CD4-positive, alpha-beta T cell treated with Interleukin-4 for 4 hours (primary cell): Measurements from ENCODE around the gene PRSS56.

Source experiments
- DNase-seq: peaks from one replicate; pipeline ENCODE4 v3.0.0-alpha.2; 2020

PRSS56 gene

DNA sequence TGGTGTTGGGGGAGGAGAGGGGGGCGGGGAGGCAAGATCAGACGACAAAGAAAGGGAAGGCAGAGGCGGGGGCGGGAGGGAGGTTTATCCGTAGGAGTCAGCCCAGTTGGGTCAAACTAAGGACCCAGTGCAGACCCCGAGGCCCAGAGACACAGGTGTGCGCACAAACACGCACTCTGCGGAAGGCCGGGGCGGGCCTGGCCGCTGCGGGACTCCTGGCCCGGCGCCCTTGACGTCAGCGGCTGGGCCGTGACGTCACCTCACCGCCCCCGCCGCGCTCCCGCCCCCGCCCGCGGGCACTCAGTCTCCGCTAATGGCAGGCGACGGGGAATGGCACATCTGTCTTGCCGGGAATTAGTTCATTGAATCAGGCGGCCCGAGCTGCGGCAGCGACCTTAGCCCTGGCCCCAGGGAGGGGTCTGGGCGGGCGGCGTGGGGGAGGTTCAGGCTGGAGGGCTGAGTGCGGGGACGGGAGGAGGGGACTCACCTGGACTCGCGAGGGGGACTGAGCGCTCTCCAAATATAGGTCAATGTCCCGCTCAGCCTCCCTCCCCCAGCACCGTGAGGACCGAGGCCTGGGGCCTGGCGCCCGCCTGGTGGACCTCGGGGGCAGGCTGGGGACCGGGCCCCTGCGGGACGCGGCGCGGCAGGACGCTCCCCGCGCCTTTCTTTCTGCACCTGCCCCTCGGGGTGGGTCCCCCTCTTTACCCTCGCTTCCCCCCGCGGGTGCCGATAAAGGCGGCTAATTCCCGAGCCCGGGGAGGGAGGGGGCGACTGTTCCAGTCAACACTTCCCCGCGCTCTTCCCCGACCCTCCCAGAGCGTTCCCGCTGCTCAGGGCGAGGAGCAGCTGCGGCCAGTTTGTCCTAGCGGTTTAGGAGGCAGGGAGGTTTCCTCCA, 17.0 kb upstream of the PRSS56 start:
- no peak for DNase-seq

DNA sequence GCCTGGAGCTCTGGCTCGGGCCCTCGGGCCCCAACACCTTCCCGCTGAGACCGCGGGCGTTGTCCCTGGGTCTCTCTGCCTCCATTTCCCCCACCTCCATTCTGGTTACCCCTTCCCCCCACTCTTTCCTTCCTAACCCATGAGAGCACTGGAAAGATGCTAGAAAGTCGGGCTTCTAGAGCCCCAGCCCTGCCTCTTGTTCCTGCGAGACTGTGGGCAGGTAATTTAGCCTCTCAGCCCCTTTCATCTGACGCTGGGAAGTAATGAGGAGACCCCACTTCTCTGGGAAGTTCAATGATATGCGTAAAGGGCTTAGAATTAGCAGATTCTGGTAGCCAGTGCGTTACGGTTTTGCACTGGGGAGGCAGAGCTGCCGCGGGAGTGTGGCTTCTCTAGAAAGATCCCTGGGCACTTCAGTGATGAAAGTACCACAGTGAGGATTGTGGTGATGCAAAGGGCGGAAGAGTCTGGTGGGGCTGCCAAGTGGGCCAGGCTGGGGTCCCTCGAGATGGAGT, 16.3 kb upstream of the PRSS56 start:
- no peak for DNase-seq

DNA sequence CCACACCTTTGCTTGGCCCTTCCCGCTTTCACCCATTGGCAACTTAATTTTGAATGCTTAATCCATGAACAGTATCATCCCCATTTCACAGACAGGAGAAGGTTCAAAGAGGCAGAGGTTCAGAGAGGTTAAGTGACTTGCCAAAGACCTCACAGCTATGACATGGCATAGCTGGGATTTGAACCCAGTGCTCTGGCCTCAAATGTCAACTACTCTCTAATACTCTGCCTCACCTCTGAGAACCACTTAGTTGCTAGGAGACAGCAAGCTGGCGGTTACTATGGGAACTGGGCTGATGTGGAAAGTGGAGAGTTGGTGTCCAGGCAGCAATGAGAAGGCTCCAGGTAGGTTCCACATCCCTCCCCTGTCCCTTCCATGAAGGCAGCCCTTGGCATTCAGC, 15.8 kb upstream of the PRSS56 start:
- DNase-seq = no peak

DNA sequence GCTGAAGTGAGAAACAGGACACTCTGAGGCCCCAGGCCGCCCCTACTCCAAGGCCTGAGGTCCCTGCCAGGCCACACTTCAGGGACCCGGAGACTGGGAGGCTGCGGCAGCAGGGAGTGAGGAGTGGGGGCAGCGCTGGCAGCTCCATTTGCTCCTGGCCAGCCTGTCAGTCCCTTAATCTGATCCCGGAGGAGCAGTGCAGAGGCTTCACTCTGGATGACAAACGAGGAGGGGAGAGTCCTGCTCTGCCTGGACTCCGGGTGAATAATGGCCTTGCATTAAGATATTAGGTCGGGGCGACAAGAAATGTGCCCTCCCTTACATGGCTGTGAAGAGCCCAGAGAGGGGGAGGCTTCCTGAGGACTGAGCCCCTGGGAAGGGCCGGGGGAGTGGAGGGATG, 14.3 kb upstream of the PRSS56 start:
- DNase-seq = no peak

DNA sequence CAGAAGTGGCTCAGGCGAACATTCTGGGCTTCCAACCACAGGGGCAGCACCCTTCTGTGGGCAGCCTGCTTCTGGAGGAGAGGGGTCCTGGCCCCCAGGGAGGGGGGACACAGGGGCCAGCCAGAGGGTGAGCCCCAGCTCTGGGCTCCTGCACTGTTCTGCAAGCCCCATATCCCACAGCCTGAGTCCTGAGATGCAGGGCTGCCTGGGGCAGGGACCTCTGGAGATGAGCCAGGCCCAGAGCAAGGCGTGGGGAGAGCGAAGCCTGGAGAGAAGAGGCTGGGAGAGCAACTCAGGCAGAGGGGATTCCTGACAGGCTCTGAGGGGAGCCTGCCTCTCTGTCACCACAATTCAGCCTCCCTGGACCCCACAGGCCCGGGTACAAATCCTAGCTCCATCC, 13.5 kb upstream of the PRSS56 start:
- no peak for DNase-seq

DNA sequence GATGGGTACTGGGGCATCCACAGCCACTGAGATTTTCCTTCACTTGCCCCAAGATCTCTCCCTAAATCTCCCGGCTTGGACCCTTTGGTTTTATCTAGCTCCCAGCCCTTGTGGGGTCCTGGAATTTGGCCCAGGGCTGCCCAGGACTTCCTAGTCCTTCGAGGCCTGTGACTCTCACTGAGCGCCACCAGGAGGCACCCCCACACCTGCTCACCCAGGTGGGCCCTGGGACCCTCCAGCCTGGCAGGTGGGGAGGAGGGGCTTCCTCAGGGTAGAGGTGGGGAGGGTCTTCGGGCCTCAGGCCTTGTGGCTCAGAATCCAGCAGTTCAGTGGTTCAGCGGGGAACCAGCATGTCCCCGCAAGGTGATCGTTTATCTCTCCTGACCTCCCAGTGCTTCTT, 11.9 kb upstream of the PRSS56 start:
- DNase-seq = no peak

DNA sequence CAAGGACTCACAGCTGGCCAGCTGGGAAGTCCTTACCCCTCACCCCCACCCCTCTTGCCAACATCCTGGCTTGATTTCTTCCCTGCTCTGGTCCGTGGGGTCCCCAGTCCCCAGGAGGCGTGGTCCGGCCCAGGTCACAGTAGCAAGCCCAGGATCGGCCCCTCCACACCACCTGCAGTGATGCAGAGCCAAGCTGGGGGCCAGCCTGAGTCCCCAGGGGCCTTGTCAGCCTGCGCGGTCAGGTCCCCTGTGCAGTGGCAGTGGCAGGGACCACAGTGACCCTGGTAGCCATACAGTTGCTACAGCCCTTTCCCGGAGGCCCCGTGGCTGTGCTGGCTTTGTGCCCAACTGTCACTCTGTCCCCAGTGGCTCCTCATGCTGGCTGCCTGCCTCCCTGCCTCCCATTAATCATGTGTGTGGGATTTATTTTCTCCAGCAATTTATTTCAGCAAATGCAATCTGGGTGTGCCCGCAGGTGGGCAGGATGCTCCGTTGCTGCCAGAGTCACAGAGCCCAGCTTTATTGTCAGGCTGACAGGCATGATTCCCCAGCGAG, 8.8 kb upstream of the PRSS56 start:
- DNase-seq = no peak

DNA sequence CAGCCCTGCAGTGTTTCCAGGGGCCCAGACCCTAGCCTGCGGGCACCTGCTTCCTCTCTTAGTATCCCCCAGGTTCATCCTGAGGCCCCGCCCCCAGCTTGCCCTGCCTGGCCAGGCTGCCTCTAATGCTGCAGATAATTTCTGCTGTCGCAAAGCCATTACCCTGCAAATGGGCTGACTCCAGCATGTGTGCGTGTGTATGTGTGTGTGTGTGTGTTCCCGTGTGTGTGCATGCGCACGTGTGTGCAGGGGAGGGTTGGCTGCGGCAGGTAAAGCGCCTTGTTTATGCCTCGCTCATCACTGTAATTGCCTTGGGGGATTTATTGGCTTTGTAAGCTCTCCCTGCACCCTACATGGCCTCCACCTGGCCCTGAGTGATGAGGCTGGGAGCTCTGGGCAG, 7.6 kb upstream of the PRSS56 start:
- no peak for DNase-seq

DNA sequence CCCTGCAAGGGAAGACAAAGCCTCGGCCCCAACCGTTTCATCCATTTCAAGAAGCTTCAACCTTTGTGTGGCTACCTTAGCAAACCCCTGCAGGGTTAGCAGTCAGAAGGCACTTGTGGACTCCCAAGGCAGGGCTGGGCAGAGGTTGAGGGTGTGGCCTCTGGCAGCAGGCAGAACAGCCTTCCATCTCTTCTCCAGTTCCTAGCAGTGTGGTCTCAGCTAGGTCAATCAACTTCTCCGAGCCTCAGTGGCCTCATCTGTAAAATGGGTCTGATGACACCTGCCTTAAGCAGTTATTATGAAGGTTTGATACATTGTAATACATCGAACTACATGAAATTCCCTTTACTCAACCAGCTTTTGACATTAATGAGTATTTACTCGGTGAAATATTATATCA, 6.8 kb upstream of the PRSS56 start:
- no peak for DNase-seq

DNA sequence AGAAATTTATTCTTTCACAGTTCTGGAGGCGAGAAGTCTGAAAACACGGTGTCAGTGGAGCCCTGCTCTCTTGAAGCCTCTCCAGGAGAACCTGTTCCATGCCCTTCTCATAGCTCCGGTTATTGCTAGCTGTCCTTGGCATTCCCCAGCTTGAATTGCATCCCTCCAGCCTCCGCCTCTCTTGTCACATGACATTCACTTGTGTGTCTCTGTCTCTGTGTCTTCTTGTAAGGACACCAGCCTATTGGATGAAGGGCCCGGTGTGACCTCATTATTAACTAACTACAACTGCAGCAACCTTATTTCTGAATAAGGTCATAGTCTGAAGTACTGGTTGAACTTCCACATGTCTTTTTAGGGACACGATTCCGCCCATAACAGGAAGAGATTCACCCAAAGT, 4.5 kb upstream of the PRSS56 start:
- no peak for DNase-seq

DNA sequence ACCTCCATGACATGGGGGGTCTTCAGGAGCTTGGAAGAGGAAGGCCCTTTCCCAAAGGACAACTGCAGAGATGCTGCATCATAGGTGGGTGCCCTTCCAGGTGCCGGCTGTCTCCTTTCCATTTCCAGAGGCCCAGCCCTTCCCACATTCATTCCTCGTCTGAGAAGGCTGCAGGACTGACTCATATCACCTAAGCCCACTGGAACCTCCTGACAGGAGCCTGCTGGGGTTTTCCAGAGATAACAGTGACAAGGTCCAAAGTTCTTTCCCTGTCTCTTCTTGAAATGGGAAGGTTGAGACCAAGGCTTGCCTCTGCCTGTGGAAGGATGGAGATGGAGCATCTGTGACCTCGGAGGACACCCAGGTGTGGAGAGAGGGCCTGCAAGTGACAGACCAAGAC, 3.6 kb upstream of the PRSS56 start:
- DNase-seq = no peak

DNA sequence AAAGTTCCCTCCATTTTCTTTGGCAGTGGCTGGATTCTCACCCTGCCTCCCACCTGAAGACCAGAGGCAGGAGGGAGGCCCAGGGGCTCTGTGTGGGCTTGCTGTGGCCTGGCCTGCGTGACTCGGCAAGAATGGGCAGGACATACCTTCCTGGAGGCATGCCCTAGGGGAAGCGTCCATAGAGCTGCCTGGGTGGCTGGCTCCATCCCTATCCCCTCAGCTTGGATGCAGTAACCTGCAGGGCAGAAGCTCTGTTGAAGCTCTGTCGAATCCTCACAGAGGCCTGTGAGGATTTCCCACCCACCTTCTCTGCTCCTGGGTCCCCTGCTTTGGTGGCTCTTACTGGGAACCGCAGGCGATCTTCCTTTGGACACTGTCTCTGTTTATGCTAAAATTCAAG, 1.3 kb upstream of the PRSS56 start:
- no peak for DNase-seq

DNA sequence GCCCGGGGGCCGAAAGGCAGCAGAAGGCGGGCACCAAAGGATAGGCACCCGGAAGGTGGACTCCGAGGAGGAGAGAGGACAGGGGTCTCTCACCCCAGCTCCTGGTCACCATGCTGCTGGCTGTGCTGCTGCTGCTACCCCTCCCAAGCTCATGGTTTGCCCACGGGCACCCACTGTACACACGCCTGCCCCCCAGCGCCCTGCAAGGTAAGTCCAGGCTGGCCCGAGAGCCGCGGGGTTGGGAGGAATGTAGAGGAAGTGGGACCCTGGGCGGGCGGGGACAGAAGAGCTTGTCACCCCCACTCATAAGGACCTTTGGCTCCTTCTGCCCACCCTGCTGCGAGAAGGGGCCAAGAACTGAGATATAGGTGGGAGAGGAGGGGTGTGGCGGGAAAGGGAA, 301 bp downstream of the PRSS56 start:
- DNase-seq = no peak

DNA sequence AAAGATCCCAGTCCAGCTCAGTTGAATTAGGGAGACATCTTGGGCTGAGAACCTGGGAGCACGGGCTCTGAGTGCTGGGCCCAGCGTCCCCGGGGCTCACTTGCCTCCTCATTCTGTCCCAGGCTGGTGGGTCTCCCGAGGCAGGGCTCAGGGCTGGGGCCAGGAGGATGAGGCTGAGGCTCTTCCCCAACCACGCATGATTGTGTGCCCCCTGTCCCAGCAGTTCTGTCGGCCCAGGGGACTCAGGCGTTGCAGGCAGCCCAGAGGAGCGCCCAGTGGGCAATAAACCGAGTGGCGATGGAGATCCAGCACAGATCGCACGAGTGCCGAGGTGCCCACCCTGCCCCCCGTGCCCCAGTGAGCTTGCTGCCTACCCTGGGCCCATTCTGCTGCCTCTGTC, 910 bp downstream of the PRSS56 start:
- DNase-seq = no peak

DNA sequence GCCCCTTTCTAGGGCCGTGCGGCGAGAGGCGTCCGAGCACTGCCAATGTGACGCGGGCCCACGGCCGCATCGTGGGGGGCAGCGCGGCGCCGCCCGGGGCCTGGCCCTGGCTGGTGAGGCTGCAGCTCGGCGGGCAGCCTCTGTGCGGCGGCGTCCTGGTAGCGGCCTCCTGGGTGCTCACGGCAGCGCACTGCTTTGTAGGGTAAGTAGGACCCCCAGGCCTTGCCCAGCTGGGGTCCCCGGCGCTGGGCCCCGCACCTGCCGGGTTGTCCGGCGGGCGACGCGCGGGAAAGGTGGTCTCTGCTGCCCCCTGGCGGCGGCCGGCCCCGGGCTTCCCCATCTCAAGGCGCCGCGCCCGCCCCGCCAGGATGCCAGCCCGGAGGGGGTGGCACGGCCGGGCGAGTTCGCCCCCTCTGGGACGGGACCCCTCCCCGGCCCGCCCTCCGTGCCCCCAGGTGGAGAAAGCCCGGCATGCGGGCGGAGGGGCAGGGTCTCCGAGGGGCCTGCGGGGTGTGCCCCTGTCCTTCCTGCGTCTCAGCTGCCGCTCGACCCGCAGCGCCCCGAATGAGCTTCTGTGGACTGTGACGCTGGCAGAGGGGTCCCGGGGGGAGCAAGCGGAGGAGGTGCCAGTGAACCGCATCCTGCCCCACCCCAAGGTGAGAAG, 1.9 kb downstream of the PRSS56 start:
- peak; percentile 28 for DNase-seq

DNA sequence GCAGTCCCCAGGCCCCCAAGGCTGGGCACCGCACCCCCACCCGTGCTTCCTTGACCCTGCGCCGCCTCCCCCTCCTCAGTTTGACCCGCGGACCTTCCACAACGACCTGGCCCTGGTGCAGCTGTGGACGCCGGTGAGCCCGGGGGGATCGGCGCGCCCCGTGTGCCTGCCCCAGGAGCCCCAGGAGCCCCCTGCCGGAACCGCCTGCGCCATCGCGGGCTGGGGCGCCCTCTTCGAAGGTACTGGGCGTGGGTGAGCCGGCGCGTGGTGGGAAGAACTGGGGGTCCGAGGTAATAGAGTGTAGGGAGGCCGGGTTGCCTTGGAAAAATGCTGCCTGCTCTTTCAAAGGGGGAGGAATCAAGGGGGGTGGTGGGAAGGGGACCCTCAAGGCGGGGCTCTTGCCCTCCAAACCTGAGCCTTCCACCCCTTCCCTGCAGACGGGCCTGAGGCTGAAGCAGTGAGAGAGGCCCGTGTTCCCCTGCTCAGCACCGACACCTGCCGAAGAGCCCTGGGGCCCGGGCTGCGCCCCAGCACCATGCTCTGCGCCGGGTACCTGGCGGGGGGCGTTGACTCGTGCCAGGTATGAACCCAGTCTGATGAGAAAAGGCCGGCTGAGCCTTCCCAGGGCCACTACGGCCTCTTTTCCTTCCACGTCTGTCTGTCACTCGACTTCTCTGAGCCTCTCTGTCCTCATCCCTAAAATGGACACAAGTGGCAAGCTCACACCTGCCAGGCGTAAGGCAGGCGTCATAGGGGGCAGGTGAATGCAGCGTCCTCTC, 2.6 kb downstream of the PRSS56 start:
- DNase-seq = no peak

DNA sequence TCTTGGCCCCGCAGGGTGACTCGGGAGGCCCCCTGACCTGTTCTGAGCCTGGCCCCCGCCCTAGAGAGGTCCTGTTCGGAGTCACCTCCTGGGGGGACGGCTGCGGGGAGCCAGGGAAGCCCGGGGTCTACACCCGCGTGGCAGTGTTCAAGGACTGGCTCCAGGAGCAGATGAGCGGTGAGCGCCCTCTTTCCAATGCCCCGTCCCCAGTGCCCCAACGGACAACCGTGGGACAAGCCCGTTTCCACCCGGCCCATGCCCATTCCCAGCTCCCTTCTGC, 3.2 kb downstream of the PRSS56 start:
- no peak for DNase-seq

DNA sequence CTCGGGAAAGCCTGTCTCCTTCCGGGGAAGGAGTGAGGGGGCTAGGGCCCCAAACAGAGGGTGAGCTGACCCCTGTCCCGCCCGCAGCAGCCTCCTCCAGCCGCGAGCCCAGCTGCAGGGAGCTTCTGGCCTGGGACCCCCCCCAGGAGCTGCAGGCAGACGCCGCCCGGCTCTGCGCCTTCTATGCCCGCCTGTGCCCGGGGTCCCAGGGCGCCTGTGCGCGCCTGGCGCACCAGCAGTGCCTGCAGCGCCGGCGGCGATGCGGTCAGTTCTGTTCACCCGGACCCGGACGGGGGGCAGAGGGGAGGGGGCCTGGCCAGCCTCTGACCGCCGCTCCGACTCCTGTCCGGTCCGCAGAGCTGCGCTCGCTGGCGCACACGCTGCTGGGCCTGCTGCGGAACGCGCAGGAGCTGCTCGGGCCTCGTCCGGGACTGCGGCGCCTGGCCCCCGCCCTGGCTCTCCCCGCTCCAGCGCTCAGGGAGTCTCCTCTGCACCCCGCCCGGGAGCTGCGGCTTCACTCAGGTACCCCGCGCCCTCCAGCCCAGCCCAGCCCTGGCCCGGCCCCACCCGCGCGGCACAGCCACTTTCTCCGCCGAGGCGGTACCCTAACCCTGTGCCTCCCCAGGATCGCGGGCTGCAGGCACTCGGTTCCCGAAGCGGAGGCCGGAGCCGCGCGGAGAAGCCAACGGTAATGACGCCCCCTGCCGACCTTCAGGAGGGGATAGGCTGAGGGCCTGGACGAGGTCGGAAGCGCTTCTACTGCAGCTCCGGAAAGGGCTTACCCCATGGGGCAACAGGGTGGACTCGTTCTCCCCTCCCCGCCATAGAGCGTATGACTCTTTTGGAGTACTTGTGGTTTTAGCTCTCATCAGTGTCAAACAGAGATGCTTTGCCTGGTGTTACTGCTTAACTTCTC, 3.8 kb downstream of the PRSS56 start:
- DNase-seq = no peak

DNA sequence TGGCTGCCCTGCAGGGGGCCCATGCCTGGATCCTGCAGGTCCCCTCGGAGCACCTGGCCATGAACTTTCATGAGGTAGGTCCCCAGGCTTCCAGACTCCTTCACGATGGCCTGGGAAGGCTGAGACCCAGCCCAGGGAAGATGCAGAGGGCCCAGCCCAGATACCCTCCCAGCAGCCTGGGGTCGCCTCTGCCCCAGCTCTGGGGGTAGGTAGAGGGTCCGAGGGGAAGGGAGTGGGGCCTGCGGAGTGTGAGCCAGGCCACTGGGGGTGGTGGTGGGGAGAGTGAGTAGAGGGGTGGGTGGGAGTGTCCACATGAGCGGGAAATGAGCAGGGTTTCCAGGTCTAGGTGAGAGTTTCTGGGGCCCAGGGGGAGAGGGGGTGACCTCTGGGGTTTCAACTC, 4.6 kb downstream of the PRSS56 start:
- no peak for DNase-seq

DNA sequence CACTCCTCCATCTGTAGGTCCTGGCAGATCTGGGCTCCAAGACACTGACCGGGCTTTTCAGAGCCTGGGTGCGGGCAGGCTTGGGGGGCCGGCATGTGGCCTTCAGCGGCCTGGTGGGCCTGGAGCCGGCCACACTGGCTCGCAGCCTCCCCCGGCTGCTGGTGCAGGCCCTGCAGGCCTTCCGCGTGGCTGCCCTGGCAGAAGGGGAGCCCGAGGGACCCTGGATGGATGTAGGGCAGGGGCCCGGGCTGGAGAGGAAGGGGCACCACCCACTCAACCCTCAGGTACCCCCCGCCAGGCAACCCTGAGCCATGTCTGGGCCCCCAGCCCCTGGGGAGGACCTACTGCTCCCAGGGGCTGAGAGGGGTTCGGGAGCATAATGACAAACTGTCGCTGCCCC, 5.0 kb downstream of the PRSS56 start:
- DNase-seq = no peak

DNA sequence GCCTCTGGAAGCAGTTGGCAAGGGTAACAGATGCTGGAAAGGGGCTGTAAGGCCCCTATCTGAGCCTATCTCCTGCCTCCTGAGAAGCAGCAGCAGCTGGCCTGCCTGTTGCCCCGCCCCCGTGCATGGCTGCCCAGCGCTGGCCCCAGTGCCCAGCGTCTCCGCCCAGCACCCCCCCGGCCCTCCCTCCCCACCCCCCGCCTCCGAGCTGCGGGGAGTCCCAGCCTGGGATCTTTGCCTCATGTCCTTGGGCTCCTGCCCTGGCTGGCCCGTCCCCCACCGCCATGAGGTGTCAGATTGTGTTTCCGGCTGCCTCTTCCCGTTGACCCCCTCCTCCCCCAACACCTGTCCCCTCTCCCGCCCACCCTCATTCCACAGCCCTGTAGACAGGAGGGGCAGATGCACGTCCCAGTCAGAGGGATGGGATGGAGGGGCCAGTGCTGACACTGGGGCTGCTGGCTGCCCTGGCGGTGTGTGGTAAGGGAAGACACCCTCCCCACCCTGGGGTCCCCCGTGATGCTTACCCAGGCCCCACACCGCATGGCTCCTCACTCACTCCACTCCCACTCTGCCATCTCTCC, 5.7 kb downstream of the PRSS56 start, which contains the start of gene CHRND:
CHRND (plus strand) TSS at position 370 of the 581 bp plus-strand sequence; CDS start at position 426, 56 bp downstream.
- DNase-seq = no peak
